SU-DHL-6 (cell line): ENCODE measurements around the gene ARHGEF4.

Experiments
- H2AFZ ChIP-seq: fragments of 200-600 bp; sonication (generic); 2 replicates; pipeline ENCODE4 v1.6.1; 2014; ENCODE audit warnings: low read depth, mild to moderate bottlenecking, moderate library complexity, mixed read lengths, antibody characterized with exemption, low read length; ENCODE audit not compliant: severe bottlenecking
- H3F3A ChIP-seq: fragments of 200-600 bp; shearing (Covaris generic); 2 replicates; pipeline ENCODE4 v1.6.0; 2016; ENCODE audit warnings: antibody characterized with exemption, mild to moderate bottlenecking; ENCODE audit not compliant: insufficient read depth
- H3K27ac ChIP-seq: fragments of 200-600 bp; sonication (generic); 2 replicates; pipeline ENCODE4 v1.5.1; 2016; ENCODE audit warnings: low read depth, mild to moderate bottlenecking, low read length, moderate library complexity, mixed read lengths
- H3K27me3 ChIP-seq: fragments of 200-600 bp; sonication (generic), shearing (Covaris generic); 2 replicates; pipeline ENCODE4 v1.6.0; 2014; ENCODE audit warnings: mild to moderate bottlenecking, low read length
- H3K36me3 ChIP-seq: fragments of 200-600 bp; sonication (generic); 2 replicates; pipeline ENCODE4 v1.6.1; 2014; ENCODE audit warnings: mild to moderate bottlenecking, low read length, mixed read lengths
- H3K4me2 ChIP-seq: fragments of 300-600, 200-600 bp; shearing (Covaris generic), sonication (generic); 2 replicates; pipeline ENCODE4 v1.6.0; 2014; ENCODE audit warnings: low read length, low read depth, mild to moderate bottlenecking; ENCODE audit not compliant: poor library complexity, severe bottlenecking
- H3K4me3 ChIP-seq: fragments of 200-600 bp; sonication (generic); 2 replicates; pipeline ENCODE4 v1.5.1; 2014; ENCODE audit warnings: antibody characterized with exemption, low read length, mild to moderate bottlenecking, mixed read lengths; ENCODE audit not compliant: insufficient read depth, poor library complexity, severe bottlenecking
- H3K79me2 ChIP-seq: fragments of 200-600 bp; sonication (generic); 2 replicates; pipeline ENCODE4 v1.6.1; 2014; ENCODE audit warnings: mild to moderate bottlenecking, low read length, moderate library complexity; ENCODE audit not compliant: insufficient read depth
- H3K9ac ChIP-seq: fragments of 200-600 bp; sonication (generic); 2 replicates; pipeline ENCODE4 v1.7.0; 2014; ENCODE audit warnings: mild to moderate bottlenecking, low read length
- H3K9me2 ChIP-seq: fragments of 200-600 bp; sonication (generic); replicated peaks from 2 replicates; pipeline ENCODE4 v1.6.1; 2014; ENCODE audit warnings: low read length; ENCODE audit not compliant: insufficient read depth
- H3K9me3 ChIP-seq: fragments of 200-600 bp; sonication (generic); 2 replicates; pipeline ENCODE4 v1.6.1; 2014; ENCODE audit warnings: low read length, mixed read lengths; ENCODE audit not compliant: insufficient read depth
- H4K20me1 ChIP-seq: fragments of 200-600 bp; sonication (generic); 2 replicates; pipeline ENCODE4 v1.6.1; 2014; ENCODE audit warnings: low read depth, mild to moderate bottlenecking, antibody characterized with exemption, low read length, moderate library complexity, mixed read lengths
- CTCF ChIP-seq: fragments of 200-600 bp; sonication (generic); IDR thresholded peaks from one replicate; pipeline ENCODE4 v1.5.1; 2017; ENCODE audit warnings: antibody characterized with exemption, mild to moderate bottlenecking, low read length, moderate library complexity; ENCODE audit not compliant: insufficient read depth, poor library complexity, severe bottlenecking
- EZH2phosphoT487 ChIP-seq: fragments of 200-600 bp; sonication (generic), shearing (Covaris generic); conservative IDR thresholded peaks from 2 replicates; pipeline ENCODE4 v1.6.1; 2018; ENCODE audit warnings: mild to moderate bottlenecking, antibody characterized with exemption, low read length, moderate library complexity, mixed read lengths

ARHGEF4 gene

GRCh38 chr2:130917006-130917688, 80.4 kb downstream of the ARHGEF4 start:
- TF ChIP-seq CTCF (no peak), EZH2phosphoT487 (no peak)
- no peaks in the 10 kb centered on the region for H3K36me3 ChIP-seq
- H3K9ac ChIP-seq = no peak overlapping the region
- H4K20me1 ChIP-seq = no peaks in the 10 kb centered on the region
- H2AFZ ChIP-seq = no peak overlapping the region
- H3K9me2 ChIP-seq = no peaks in the 10 kb centered on the region
- no peaks in the 10 kb centered on the region for H3F3A ChIP-seq
- no peaks in the 10 kb centered on the region for H3K9me3 ChIP-seq
- no peak overlapping the region for H3K27ac ChIP-seq
- H3K4me3 ChIP-seq = no peak overlapping the region
- H3K79me2 ChIP-seq = no peaks in the 10 kb centered on the region
- H3K4me2 ChIP-seq = no peak overlapping the region
- no peaks in the 10 kb centered on the region for H3K27me3 ChIP-seq

- H3K27me3 ChIP-seq = no peaks in the 10 kb centered on the region
- H3K4me3 ChIP-seq = no peak overlapping the region
- no peaks in the 10 kb centered on the region for H3K79me2 ChIP-seq
- no peak overlapping the region for H3K27ac ChIP-seq
- H3K9me3 ChIP-seq = no peaks in the 10 kb centered on the region
- no peak overlapping the region for H2AFZ ChIP-seq
- TF ChIP-seq EZH2phosphoT487 (no peak), CTCF (no peak)
- no peak overlapping the region for H3K9ac ChIP-seq
- H3F3A ChIP-seq = no peaks in the 10 kb centered on the region
- H3K9me2 ChIP-seq = no peaks in the 10 kb centered on the region
- no peaks in the 10 kb centered on the region for H4K20me1 ChIP-seq
- no peak overlapping the region for H3K4me2 ChIP-seq
- H3K36me3 ChIP-seq = no peaks in the 10 kb centered on the region
Measured at GRCh38 chr2:130918393-130918792, 81.7 kb downstream of the ARHGEF4 start.

GRCh38 chr2:130920415-130921163, 83.9 kb downstream of the ARHGEF4 start:
- H3K79me2 ChIP-seq = no peaks in the 10 kb centered on the region
- no peak overlapping the region for H3K27ac ChIP-seq
- H3K9ac ChIP-seq = no peak overlapping the region
- no peaks in the 10 kb centered on the region for H3K9me3 ChIP-seq
- H3K36me3 ChIP-seq = no peaks in the 10 kb centered on the region
- no peak overlapping the region for H3K4me2 ChIP-seq
- no peaks in the 10 kb centered on the region for H3F3A ChIP-seq
- no peak overlapping the region for H2AFZ ChIP-seq
- H3K27me3 ChIP-seq = no peaks in the 10 kb centered on the region
- no peak for TF ChIP-seq EZH2phosphoT487
- peak; percentile 69 for TF ChIP-seq CTCF
- no peaks in the 10 kb centered on the region for H4K20me1 ChIP-seq
- no peak overlapping the region for H3K4me3 ChIP-seq
- H3K9me2 ChIP-seq = no peaks in the 10 kb centered on the region
